Spleen (tissue), 11 donors: ENCODE results near the gene RSF1. TPM values are rescaled to one million over a fixed set of nuclear protein-coding genes. Genes with fewer than 3 reads are reported as not detected.

Experiments
- DNase-seq: peaks from one replicate; pipeline ENCODE4 v3.0.0-alpha.2; 2020
- H3K27ac ChIP-seq, 8 donors: fragments of 200-600 bp; sonication (generic) in 7 of 8; 1 replicate in 4 of 8; 2 replicates in 4 of 8; pipeline versions ENCODE4 v1.5.0 to v1.8.0; 2016 to 2021; ENCODE audit warnings: inconsistent platforms in 4 of 8, mild to moderate bottlenecking in 4 of 8, moderate library complexity in 1 of 8
- H3K27me3 ChIP-seq, 7 donors: fragments of 200-600 bp; sonication (generic) in 6 of 7; replicated peaks in 1 of 7; 1 replicate in 4 of 7; 2 replicates in 3 of 7; pipeline versions ENCODE4 v1.5.0 to v1.8.0; 2016 to 2021; ENCODE audit warnings: inconsistent platforms in 3 of 7, mild to moderate bottlenecking in 1 of 7
- H3K36me3 ChIP-seq, 6 donors: fragments of 200-600 bp; sonication (generic) in 5 of 6; 1 replicate in 4 of 6; 2 replicates in 2 of 6; pipeline versions ENCODE4 v1.5.0 to v1.8.0; 2016 to 2021; ENCODE audit warnings: inconsistent platforms in 2 of 6
- H3K4me1 ChIP-seq, 6 donors: fragments of 200-600 bp; sonication (generic) in 5 of 6; 1 replicate in 3 of 6; 2 replicates in 3 of 6; pipeline versions ENCODE4 v1.5.0 to v1.8.0; 2016 to 2021; ENCODE audit warnings: inconsistent platforms in 3 of 6
- H3K4me3 ChIP-seq, 8 donors: fragments of 200-600 bp; sonication (generic) in 7 of 8; 1 replicate in 4 of 8; 2 replicates in 4 of 8; pipeline versions ENCODE4 v1.5.0 to v1.8.0; 2016 to 2021; ENCODE audit warnings: inconsistent platforms in 4 of 8, mild to moderate bottlenecking in 4 of 8, moderate library complexity in 2 of 8
- H3K9me3 ChIP-seq, 8 donors: fragments of 200-600 bp; sonication (generic) in 7 of 8; 1 replicate in 4 of 8; 2 replicates in 4 of 8; pipeline versions ENCODE4 v1.5.0 to v1.8.0; 2016 to 2021; ENCODE audit warnings: inconsistent platforms in 4 of 8
- POLR2A ChIP-seq, 3 donors: fragments of 450-650 bp; IDR thresholded peaks; one replicate each; pipeline ENCODE4 v1.5.1; 2017; ENCODE audit warnings: antibody characterized with exemption in 3 of 3, mild to moderate bottlenecking in 1 of 3
- POLR2AphosphoS5 ChIP-seq, 3 donors: sonication (generic); formaldehyde crosslinking; IDR thresholded peaks; one replicate each; pipeline ENCODE4 v1.5.1; 2017; ENCODE audit warnings: antibody characterized with exemption in 3 of 3
- WGBS, 5 donors: extraction: QIAGEN DNeasy Blood & Tissue Kit in 3 of 5; methylation state at CpG; one replicate each; pipeline versions ENCODE4 v1.1.5 to v1.1.7; 2013 to 2018; 5-methylcytosine and 5-hydroxymethylcytosine counted together
- intact Hi-C: fragments of 100-400 bp; cut with DNase I; formaldehyde crosslinking; loops from one replicate; pipeline ENCODE4 v1.15.0; 2023; ENCODE audit warnings: low total_unique reads
- polyA plus RNA-seq, 3 donors: library from polyadenylated mRNA; stranded (reverse); fragments of 200-250 nt; gene quantifications; one replicate each; pipeline ENCODE4 v1.2.1, GENCODE V29; 2013
- total RNA-seq, 7 donors: library from RNA; depleted of rRNA in 3 of 7; stranded (reverse); fragments of >200 nt in 3 of 7; fragmentation: NEBNext Ultra II Directional in 4 of 7; extraction: Animal tissue kit (Norgen Biotek cat#: 25700) in 4 of 7; gene quantifications; one replicate each; pipeline versions ENCODE4 v1.1.0 to v1.2.1, GENCODE V29; 2016 to 2021
- TF ChIP-seq, protein P1 (sequence below), 11 experiments: fragments of 200-600 bp in 7 of 11; fragments of 450-650 bp in 4 of 11; sonication (generic) in 4 of 11; IDR thresholded peaks in 8 of 11; conservative IDR thresholded peaks in 3 of 11; 1 replicate in 7 of 11; 2 replicates in 4 of 11; pipeline versions ENCODE4 v1.4.0 to v1.8.0; 2016 to 2021; ENCODE audit warnings: antibody characterized with exemption in 11 of 11, inconsistent platforms in 4 of 11, mild to moderate bottlenecking in 1 of 11
- donor health status: healthy with polysubstance abuse.
- donor health status: DM: no; HTN: no; CAD: no; lungs with moderate emphysema.
- donor health status: DM: no; HTN: no; CAD: no.
- donor health status: Bipolar disorder and iron deficiency.
- donor health status: healthy.
- donor health status: DM: no; HTN: no; CAD: no.
- donor health status: DM: yes; HTN: yes; CAD: no.

The RSF1 gene
- total and polyA plus RNA-seq, 10 donors, result 6.1 to 82.1 (median 65.0) TPM

- TF ChIP-seq, protein P1, sequence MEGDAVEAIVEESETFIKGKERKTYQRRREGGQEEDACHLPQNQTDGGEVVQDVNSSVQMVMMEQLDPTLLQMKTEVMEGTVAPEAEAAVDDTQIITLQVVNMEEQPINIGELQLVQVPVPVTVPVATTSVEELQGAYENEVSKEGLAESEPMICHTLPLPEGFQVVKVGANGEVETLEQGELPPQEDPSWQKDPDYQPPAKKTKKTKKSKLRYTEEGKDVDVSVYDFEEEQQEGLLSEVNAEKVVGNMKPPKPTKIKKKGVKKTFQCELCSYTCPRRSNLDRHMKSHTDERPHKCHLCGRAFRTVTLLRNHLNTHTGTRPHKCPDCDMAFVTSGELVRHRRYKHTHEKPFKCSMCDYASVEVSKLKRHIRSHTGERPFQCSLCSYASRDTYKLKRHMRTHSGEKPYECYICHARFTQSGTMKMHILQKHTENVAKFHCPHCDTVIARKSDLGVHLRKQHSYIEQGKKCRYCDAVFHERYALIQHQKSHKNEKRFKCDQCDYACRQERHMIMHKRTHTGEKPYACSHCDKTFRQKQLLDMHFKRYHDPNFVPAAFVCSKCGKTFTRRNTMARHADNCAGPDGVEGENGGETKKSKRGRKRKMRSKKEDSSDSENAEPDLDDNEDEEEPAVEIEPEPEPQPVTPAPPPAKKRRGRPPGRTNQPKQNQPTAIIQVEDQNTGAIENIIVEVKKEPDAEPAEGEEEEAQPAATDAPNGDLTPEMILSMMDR (IDR thresholded peaks at IDR 0.05 in 8 of 11, conservative IDR thresholded peaks at IDR 0.05 in 3 of 11), result no peak
- no peak for TF ChIP-seq POLR2AphosphoS5 (IDR thresholded peaks at IDR 0.05)
- TF ChIP-seq POLR2A (IDR thresholded peaks at IDR 0.05), result no peak
- 67 to 89% (median 78%) methylated on average over 3 of the region's 3 CpGs for WGBS, 5 donors
- intact Hi-C loops, result no loop called here
- no peak overlapping the region for H3K4me3 ChIP-seq
- peaks cover 0 to 90% (median 34%) of the 10 kb centered on the region in 6 donors for H3K4me1 ChIP-seq
- no peak for DNase-seq
- H3K27me3 ChIP-seq, result no peaks in the 10 kb centered on the region
- H3K36me3 ChIP-seq, result peaks cover 0 to 19% (median 0%) of the 10 kb centered on the region in 6 donors
- peak overlapping the region in 2 of 8 donors; percentile 27 to 50 for H3K27ac ChIP-seq
- no peaks in the 10 kb centered on the region for H3K9me3 ChIP-seq
Observed at GRCh38 chr11:77801477-77801876, 19.0 kb downstream of the RSF1 start.

DNA sequence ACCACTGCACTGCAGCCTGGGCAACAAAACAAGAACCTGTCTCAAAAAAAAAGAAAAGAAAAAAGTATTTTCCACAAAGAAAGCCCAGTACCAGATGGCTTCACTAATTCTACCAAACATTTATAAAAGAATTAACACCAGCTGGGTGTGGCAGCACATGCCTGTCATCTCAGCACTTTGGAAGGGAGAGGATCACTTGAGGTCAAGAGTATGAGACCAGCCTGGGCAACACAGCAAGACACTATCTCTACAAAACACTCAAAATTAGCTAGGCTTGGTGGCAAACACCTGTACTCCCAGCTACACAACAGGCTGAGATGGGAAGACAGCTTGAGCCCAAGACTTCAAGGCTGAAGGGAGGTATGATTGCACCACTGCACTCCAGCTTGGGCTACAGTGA is 20.1 kb downstream of the RSF1 start:
- H3K4me3 ChIP-seq, result no peak overlapping the region
- H3K9me3 ChIP-seq, result no peaks in the 10 kb centered on the region
- H3K36me3 ChIP-seq, result peaks cover 0 to 19% (median 0%) of the 10 kb centered on the region in 6 donors
- no peak for TF ChIP-seq POLR2AphosphoS5 (IDR thresholded peaks at IDR 0.05)
- TF ChIP-seq, protein P1 (IDR thresholded peaks at IDR 0.05 in 8 of 11, conservative IDR thresholded peaks at IDR 0.05 in 3 of 11), result no peak
- TF ChIP-seq POLR2A (IDR thresholded peaks at IDR 0.05), result no peak
- intact Hi-C loops, result no loop called here
- H3K27me3 ChIP-seq, result no peaks in the 10 kb centered on the region
- DNase-seq, result no peak
- H3K27ac ChIP-seq, result peak overlapping the region in 3 of 8 donors; percentile 4 to 50 (median 20)
- H3K4me1 ChIP-seq, result peaks cover 0 to 89% (median 30%) of the 10 kb centered on the region in 6 donors

- Histone ChIP-seq H3K4me3 (no peak overlapping the region), H3K9me3 (no peaks in the 10 kb centered on the region), H3K27ac (peak overlapping the region in 3 of 8 donors; percentile 6 to 24 (median 7)), H3K4me1 (peaks cover 0 to 89% (median 29%) of the 10 kb centered on the region in 6 donors), H3K27me3 (no peaks in the 10 kb centered on the region), H3K36me3 (peaks cover 0 to 15% (median 0%) of the 10 kb centered on the region in 6 donors)
- no peak for DNase-seq
- TF ChIP-seq POLR2A (IDR thresholded peaks at IDR 0.05), result no peak
- TF ChIP-seq POLR2AphosphoS5 (IDR thresholded peaks at IDR 0.05), result no peak
- TF ChIP-seq, protein P1 (IDR thresholded peaks at IDR 0.05 in 8 of 11, conservative IDR thresholded peaks at IDR 0.05 in 3 of 11), result no peak
- 37 to 50% (median 48%) methylated on average over 3 of the region's 3 CpGs for WGBS, 5 donors
- intact Hi-C loops, result no loop called here
Observed at GRCh38 chr11:77799338-77799737, 21.2 kb downstream of the RSF1 start.

DNA sequence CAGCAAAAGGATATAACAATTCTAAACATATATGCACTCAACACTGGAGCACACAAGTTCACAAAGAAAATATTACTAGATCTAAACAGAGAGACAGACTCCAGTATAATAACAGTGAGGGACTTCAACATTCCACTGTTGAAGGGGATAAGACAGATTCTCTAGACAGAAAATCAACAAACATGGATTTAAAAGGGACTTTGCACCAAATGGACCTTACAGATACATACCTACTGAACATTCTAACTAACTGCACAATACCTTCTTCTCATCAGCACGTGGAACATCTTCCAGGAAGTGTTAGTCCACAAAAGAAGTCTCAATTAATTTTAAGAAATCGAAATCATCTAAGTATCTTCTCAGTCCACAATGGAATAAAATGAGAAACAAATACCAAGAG is 26.6 kb downstream of the RSF1 start:
- no peaks in the 10 kb centered on the region for H3K27me3 ChIP-seq
- no peak overlapping the region for H3K4me3 ChIP-seq
- intact Hi-C loops, result no loop called here
- no peak for DNase-seq
- H3K27ac ChIP-seq, result no peak overlapping the region
- H3K4me1 ChIP-seq, result peaks cover 0 to 70% (median 5%) of the 10 kb centered on the region in 6 donors
- H3K9me3 ChIP-seq, result peaks cover 0 to 11% (median 3%) of the 10 kb centered on the region in 8 donors
- 91 to 98% (median 92%) methylated on average over 2 of the region's 2 CpGs for WGBS, 5 donors
- TF ChIP-seq POLR2AphosphoS5 (IDR thresholded peaks at IDR 0.05) (no peak), POLR2A (IDR thresholded peaks at IDR 0.05) (no peak)
- TF ChIP-seq, protein P1 (IDR thresholded peaks at IDR 0.05 in 8 of 11, conservative IDR thresholded peaks at IDR 0.05 in 3 of 11), result no peak
- H3K36me3 ChIP-seq, result peaks cover 0 to 45% (median 2%) of the 10 kb centered on the region in 6 donors
